ENCODE measurements around the gene TMEM38B. TPM values are rescaled to one million over a fixed set of nuclear protein-coding genes. Genes with fewer than 3 reads are reported as not detected.

TMEM38B gene
- total RNA-seq, 4 donors from 2014 or later = 7.4 to 12.5 (median 9.7) TPM

DNA sequence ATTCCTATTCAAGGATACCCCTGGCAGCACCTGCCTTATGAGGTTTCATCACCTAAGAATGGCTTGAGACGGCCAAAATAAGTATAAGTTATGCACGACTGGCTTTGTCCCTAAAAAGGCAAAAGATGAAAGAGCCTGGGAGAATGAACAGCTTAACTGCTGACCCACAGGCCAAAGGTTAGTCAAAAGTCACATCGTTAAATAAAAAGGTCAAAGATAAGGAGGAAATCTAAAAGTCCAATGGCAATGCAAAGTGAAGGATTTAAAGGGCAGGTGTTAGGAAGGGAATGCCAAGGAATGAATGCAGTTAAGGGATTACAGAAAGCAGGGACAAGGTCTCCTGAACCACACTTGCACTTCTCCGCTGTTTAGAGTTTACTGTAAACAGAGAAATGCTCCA lies 26.5 kb upstream of the TMEM38B start:
- Histone ChIP-seq H3K4me1 (no peaks in the 10 kb centered on the region), H3K27ac (no peak overlapping the region), H3K36me3 (no peaks in the 10 kb centered on the region), H3K9me3 (no peaks in the 10 kb centered on the region), H3K27me3 (no peaks in the 10 kb centered on the region), H3K4me3 (no peak overlapping the region)
- WGBS = 39% methylated on average over 4 of the region's 4 CpGs
- TF ChIP-seq POLR2A (IDR thresholded peaks at IDR 0.05) (no peak), EP300 (IDR thresholded peaks at IDR 0.05) (no peak), POLR2AphosphoS5 (IDR thresholded peaks at IDR 0.05) (no peak)
- TF ChIP-seq, protein P1, sequence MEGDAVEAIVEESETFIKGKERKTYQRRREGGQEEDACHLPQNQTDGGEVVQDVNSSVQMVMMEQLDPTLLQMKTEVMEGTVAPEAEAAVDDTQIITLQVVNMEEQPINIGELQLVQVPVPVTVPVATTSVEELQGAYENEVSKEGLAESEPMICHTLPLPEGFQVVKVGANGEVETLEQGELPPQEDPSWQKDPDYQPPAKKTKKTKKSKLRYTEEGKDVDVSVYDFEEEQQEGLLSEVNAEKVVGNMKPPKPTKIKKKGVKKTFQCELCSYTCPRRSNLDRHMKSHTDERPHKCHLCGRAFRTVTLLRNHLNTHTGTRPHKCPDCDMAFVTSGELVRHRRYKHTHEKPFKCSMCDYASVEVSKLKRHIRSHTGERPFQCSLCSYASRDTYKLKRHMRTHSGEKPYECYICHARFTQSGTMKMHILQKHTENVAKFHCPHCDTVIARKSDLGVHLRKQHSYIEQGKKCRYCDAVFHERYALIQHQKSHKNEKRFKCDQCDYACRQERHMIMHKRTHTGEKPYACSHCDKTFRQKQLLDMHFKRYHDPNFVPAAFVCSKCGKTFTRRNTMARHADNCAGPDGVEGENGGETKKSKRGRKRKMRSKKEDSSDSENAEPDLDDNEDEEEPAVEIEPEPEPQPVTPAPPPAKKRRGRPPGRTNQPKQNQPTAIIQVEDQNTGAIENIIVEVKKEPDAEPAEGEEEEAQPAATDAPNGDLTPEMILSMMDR (IDR thresholded peaks at IDR 0.05) = no peak
- no peak for DNase-seq (ENCODE audit: low spot score in 2 of 2)

DNA sequence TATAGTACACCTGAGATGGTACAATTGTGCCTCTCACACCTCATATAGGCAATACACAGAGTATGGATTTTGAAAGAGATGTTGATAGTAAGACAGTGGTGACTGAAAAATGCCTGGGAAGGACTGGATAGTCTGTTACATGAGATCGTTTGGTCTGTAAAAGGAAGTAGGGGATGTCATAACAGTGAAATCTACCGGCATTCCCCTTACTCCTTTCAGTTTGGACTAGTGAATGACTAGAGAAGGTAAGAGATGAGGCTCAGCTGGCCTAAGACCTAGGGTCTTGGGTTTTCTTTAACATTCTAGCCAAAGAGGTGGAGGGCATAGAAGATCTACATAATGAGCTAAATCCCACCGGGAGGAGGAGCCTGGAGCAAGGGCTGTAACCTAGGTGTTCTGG lies 24.0 kb upstream of the TMEM38B start:
- DNase-seq (ENCODE audit: low spot score in 2 of 2) = no peak
- no peaks in the 10 kb centered on the region for H3K36me3 ChIP-seq

DNA sequence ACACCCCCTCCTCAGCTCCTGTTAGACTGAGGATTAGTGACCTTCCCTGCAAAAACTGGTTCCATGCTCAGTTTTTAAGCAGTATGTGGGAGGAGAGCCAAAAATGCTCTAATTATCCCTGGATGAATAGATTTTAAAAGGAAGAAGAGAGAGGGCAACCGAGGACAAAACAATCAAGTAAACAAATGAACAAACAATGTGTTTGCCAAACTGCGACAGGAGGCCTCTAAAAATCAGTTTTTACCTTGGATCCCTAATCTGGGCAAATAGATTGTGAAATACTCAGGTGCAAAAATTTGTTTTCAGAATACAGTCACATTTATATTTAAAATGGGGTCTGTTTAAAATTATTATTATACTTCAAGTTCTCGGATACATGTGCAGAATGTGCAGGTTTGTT lies 23.6 kb upstream of the TMEM38B start:
- Histone ChIP-seq H3K9me3 (no peaks in the 10 kb centered on the region), H3K4me1 (no peaks in the 10 kb centered on the region), H3K27me3 (no peaks in the 10 kb centered on the region), H3K36me3 (no peaks in the 10 kb centered on the region), H3K27ac (no peak overlapping the region), H3K4me3 (no peak overlapping the region)
- DNase-seq (ENCODE audit: low spot score in 2 of 2) = no peak
- TF ChIP-seq EP300 (IDR thresholded peaks at IDR 0.05) = no peak
- WGBS = 80% methylated on average over 3 of the region's 3 CpGs

More for the DNA sequence above, 24.0 kb upstream of the TMEM38B start:
- no peaks in the 10 kb centered on the region for H3K27me3 ChIP-seq
- H3K9me3 ChIP-seq = no peaks in the 10 kb centered on the region
- 64% methylated on average over 3 of the region's 3 CpGs for WGBS
- H3K4me1 ChIP-seq = no peaks in the 10 kb centered on the region
- TF ChIP-seq POLR2A (IDR thresholded peaks at IDR 0.05) (no peak), POLR2AphosphoS5 (IDR thresholded peaks at IDR 0.05) (no peak), EP300 (IDR thresholded peaks at IDR 0.05) (no peak)
- TF ChIP-seq, protein P1 (IDR thresholded peaks at IDR 0.05) = no peak
- no peak overlapping the region for H3K4me3 ChIP-seq
- no peak overlapping the region for H3K27ac ChIP-seq

DNA sequence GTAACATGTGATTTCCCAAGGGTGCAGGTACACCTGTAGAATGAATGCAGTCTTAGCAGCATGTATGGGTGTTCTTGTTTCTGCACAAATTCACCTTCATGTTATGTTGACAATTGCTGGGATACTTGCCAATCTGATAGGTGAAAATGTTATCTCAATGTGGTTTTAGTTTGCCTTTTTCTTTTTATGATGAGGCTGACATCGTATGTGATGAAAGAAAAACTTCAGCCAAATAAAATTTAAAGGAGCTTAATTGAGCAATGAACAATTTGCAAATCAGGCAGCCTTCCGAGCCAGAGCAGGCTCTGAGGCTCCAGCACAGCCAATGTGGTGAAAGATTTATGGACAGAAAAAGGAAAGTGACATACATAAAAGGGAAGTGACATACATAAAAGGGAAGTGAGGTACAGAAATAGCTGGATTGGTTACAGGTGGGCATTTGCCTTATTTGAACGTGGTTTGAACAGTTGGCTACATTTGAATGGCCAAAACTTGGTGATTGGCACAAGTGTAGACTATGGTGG lies 21.6 kb upstream of the TMEM38B start:
- no peak overlapping the region for H3K4me3 ChIP-seq
- no peaks in the 10 kb centered on the region for H3K9me3 ChIP-seq
- H3K4me1 ChIP-seq = no peaks in the 10 kb centered on the region
- H3K36me3 ChIP-seq = no peaks in the 10 kb centered on the region
- no peaks in the 10 kb centered on the region for H3K27me3 ChIP-seq
- 11% methylated on average over 3 of the region's 3 CpGs for WGBS
- H3K27ac ChIP-seq = no peak overlapping the region
- TF ChIP-seq, protein P1 (IDR thresholded peaks at IDR 0.05) = no peak
- TF ChIP-seq EP300 (IDR thresholded peaks at IDR 0.05) (no peak), POLR2A (IDR thresholded peaks at IDR 0.05) (no peak), POLR2AphosphoS5 (IDR thresholded peaks at IDR 0.05) (no peak)
- no peak for DNase-seq (ENCODE audit: low spot score in 2 of 2)

DNA sequence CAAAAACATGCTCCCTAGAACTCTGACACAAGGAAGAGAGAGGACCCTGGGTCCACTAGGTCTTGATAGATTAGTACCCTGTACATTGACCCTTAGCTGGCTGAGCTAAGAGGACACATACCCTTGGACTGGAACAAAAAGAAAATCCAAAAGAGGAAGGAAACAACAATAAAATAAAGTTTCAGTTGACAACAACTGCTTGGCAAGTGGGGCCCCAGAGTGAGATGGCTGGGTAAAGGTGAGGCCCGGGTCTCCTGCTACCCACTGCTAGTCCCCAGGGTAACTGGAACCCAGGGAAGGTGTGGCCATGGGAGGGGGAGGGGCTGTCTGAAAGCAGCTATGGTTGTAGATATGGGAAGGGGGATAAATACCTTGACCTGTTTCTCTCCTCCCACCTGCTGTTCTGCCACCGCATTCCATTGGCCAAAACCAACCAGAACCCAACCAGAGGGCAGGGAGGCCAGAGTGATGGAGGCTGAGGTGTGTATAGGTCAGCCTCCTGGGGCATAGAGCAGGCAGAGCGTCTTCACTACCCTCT lies 20.4 kb upstream of the TMEM38B start:
- TF ChIP-seq, protein P1 (IDR thresholded peaks at IDR 0.05) = no peak
- TF ChIP-seq EP300 (IDR thresholded peaks at IDR 0.05) (no peak), POLR2A (IDR thresholded peaks at IDR 0.05) (no peak), POLR2AphosphoS5 (IDR thresholded peaks at IDR 0.05) (no peak)
- no peaks in the 10 kb centered on the region for H3K27me3 ChIP-seq
- no peaks in the 10 kb centered on the region for H3K9me3 ChIP-seq
- H3K36me3 ChIP-seq = no peaks in the 10 kb centered on the region
- 76% methylated on average over 3 of the region's 3 CpGs for WGBS
- no peak overlapping the region for H3K4me3 ChIP-seq
- DNase-seq (ENCODE audit: low spot score in 2 of 2) = no peak
- H3K4me1 ChIP-seq = no peaks in the 10 kb centered on the region
- no peak overlapping the region for H3K27ac ChIP-seq
